Keratinocyte (primary cell): ENCODE measurements around the gene TBC1D5.

Experiments
- EZH2 ChIP-seq: IDR thresholded peaks from one replicate; pipeline ENCODE4 v1.6.1; 2012; ENCODE audit warnings: inconsistent platforms, mild to moderate bottlenecking, low read length, moderate library complexity
- TF ChIP-seq, protein P1 (sequence below), 3 experiments: IDR thresholded peaks in 1 of 3; conservative IDR thresholded peaks in 1 of 3; optimal IDR thresholded peaks in 1 of 3; 2 replicates in 2 of 3; 3 replicates in 1 of 3; pipeline versions ENCODE3 to v1.5.1; 2011; ENCODE audit warnings: low read length in 3 of 3, mild to moderate bottlenecking in 3 of 3, moderate library complexity in 2 of 3, control low read depth in 1 of 3, inconsistent platforms in 1 of 3; ENCODE audit not compliant: insufficient read depth in 2 of 3; ENCODE audit errors: extremely low read depth in 1 of 3

DNA sequence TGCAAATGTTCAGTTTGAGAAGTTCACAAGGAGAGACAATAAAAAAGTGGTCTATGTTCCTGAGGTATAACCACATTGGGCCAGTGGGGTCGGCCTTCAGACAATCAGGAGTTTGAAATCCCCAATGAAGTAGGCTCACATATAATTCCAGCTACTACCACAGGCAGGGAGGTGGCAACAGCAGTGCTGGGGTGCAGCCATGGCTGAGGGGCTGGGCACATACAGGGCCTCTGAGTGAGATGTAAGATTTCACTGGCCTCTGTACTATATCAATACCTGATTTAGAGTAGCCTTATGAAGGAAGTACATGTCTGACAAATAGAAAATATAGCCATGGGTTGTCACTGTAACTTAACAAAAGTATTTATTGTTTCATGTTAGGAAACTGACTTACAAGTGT lies 402.2 kb downstream of the TBC1D5 start:
- TF ChIP-seq, protein P1, sequence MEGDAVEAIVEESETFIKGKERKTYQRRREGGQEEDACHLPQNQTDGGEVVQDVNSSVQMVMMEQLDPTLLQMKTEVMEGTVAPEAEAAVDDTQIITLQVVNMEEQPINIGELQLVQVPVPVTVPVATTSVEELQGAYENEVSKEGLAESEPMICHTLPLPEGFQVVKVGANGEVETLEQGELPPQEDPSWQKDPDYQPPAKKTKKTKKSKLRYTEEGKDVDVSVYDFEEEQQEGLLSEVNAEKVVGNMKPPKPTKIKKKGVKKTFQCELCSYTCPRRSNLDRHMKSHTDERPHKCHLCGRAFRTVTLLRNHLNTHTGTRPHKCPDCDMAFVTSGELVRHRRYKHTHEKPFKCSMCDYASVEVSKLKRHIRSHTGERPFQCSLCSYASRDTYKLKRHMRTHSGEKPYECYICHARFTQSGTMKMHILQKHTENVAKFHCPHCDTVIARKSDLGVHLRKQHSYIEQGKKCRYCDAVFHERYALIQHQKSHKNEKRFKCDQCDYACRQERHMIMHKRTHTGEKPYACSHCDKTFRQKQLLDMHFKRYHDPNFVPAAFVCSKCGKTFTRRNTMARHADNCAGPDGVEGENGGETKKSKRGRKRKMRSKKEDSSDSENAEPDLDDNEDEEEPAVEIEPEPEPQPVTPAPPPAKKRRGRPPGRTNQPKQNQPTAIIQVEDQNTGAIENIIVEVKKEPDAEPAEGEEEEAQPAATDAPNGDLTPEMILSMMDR (optimal IDR thresholded peaks at IDR 0.05 in 1 of 3, IDR thresholded peaks at IDR 0.05 in 1 of 3, conservative IDR thresholded peaks at IDR 0.05 in 1 of 3; ENCODE audit: extremely low read depth in 1 of 3, insufficient read depth in 2 of 3, low read length in 3 of 3) = no peak
- no peak for TF ChIP-seq EZH2
